ENCODE measurements around the gene OTUD1. TPM values are rescaled to one million over a fixed set of nuclear protein-coding genes. Genes with fewer than 3 reads are reported as not detected.

OTUD1 gene
- total and polyA plus RNA-seq, 12 donors: 11.4 to 617 (median 32.2) TPM

DNA sequence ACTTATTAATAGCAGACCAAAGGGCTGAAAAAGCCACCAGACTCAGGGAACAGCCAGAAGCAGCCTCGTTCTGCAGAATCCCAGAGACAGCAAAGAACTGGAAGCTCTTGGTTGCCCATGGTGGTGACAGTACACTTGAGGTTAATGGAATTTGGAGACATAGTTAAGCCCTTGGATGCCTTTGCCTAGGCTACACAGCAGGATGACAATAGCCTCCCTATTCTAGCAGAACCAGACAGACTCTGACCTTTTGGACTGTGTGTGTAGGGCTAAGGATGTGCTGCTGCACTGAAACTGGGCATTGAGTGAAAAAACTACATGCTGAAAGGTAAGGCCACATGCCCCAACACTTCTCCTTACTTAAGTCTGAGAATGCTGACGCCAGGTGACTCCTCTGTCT, 22.7 kb downstream of the OTUD1 start:
- Histone ChIP-seq H3K4me3 (no peak overlapping the region), H3K27me3 (no peaks in the 10 kb centered on the region), H3K4me1 (peaks cover 0 to 21% (median 7%) of the 10 kb centered on the region in 9 donors), H3K9me3 (no peaks in the 10 kb centered on the region), H3K36me3 (no peaks in the 10 kb centered on the region), H3K27ac (peak overlapping the region in 7 of 10 donors; percentile 13 to 81 (median 41))
- TF ChIP-seq, protein P1, sequence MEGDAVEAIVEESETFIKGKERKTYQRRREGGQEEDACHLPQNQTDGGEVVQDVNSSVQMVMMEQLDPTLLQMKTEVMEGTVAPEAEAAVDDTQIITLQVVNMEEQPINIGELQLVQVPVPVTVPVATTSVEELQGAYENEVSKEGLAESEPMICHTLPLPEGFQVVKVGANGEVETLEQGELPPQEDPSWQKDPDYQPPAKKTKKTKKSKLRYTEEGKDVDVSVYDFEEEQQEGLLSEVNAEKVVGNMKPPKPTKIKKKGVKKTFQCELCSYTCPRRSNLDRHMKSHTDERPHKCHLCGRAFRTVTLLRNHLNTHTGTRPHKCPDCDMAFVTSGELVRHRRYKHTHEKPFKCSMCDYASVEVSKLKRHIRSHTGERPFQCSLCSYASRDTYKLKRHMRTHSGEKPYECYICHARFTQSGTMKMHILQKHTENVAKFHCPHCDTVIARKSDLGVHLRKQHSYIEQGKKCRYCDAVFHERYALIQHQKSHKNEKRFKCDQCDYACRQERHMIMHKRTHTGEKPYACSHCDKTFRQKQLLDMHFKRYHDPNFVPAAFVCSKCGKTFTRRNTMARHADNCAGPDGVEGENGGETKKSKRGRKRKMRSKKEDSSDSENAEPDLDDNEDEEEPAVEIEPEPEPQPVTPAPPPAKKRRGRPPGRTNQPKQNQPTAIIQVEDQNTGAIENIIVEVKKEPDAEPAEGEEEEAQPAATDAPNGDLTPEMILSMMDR (IDR thresholded peaks at IDR 0.05): no peak
- 41 to 56% methylated on average over 2 of the region's 2 CpGs for WGBS, 2 donors
- ATAC-seq: peak in 7 of 8 donors; percentile 38 to 86 (median 80)
- DNase-seq: no peak
- intact Hi-C loops (cut with DNase I): no loop called here

DNA sequence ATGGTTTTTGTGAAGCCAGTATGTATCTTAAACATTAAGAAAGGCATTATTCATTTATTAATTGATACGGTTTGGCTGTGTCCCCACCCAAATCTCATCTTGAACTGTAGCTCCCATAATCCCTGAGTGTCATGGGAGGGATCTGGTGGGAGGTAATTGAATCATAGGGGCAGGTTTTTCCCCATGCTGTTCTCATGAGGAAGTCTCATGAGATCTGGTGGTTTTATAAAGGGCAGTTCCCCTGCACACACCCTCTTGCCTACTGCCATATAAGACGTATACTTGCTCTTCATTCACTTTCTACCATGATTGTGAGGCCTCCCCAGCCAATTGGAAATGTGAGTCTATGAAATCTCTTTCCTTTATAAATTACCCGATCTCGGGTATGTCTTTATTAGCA, 28.1 kb downstream of the OTUD1 start:
- Histone ChIP-seq H3K4me3 (no peak overlapping the region), H3K27ac (no peak overlapping the region), H3K27me3 (no peaks in the 10 kb centered on the region), H3K36me3 (no peaks in the 10 kb centered on the region), H3K9me3 (no peaks in the 10 kb centered on the region), H3K4me1 (peaks cover 0 to 17% (median 10%) of the 10 kb centered on the region in 9 donors)
- TF ChIP-seq, protein P1 (IDR thresholded peaks at IDR 0.05): no peak
- DNase-seq: no peak
- no peak for ATAC-seq
- 92 to 94% methylated on average over 4 of the region's 4 CpGs for WGBS, 2 donors
- intact Hi-C loops (cut with DNase I): no loop called here

DNA sequence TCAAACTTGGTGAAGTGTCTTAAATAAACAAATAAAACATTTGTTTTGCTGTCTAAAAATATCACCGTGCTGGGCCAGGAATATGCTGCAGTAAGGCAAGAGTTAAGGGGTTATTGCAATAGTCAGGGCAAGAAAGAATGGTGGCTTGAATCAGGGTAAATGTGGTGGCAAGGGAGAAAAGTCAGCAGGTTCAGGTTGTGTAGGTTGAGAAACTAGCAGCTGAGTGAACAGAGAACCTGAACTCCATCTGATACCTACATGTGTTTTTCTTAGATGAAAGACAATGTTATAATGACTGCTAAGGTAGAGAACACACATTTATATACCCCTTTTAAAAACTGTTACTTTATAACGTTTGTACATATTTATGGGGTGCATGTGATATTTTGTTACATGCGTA, 28.7 kb downstream of the OTUD1 start:
- TF ChIP-seq, protein P1 (IDR thresholded peaks at IDR 0.05): no peak
- DNase-seq: no peak
- Histone ChIP-seq H3K9me3 (no peaks in the 10 kb centered on the region), H3K27me3 (no peaks in the 10 kb centered on the region), H3K36me3 (no peaks in the 10 kb centered on the region), H3K27ac (no peak overlapping the region), H3K4me1 (peaks cover 0 to 12% (median 7%) of the 10 kb centered on the region in 9 donors), H3K4me3 (no peak overlapping the region)
- intact Hi-C loops (cut with DNase I): no loop called here
- ATAC-seq: no peak
- 84 to 86% methylated on average over 3 of the region's 3 CpGs for WGBS, 2 donors

DNA sequence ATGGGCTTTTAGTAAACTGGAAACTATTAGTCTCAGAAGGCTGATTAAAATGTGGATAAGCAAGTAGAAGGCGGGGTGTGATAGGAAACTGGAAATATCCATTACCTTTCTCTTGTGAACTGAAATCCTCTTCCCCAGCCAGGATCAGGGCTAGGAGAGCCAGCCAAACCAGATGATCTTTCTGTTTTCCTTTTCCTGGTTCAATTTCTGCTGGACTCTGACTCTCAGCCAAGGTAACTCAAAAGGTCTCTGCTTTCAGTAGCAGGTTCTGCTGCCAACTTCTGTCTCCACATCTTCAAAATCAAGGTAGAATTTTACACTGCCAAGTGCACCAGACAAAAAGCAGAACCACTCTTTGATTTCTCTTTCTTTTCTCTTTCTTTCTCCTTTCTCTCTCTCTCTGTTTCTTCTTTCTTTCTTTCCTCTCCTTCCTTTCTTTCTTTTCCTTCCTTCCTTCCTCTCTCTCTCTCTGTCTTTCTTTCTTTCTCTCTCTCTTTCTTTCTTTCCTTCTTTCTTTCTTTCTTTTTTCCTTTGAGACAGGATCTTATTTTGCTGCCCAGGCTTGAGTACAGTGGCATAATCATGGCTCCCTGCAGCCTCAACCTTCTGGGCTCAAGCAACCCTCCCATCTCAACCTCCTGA, 30.8 kb downstream of the OTUD1 start:
- WGBS, 2 donors: 43 to 59% methylated on average over 1 of the region's 1 CpG
- intact Hi-C loops (cut with DNase I): no loop called here
- ATAC-seq: peak in 2 of 8 donors; percentile 33 to 34

More for the DNA sequence above, 30.8 kb downstream of the OTUD1 start:
- H3K9me3 ChIP-seq: no peaks in the 10 kb centered on the region
- TF ChIP-seq, protein P1 (IDR thresholded peaks at IDR 0.05): no peak
- DNase-seq: no peak
- H3K36me3 ChIP-seq: no peaks in the 10 kb centered on the region
- H3K4me3 ChIP-seq: no peak overlapping the region
- H3K27ac ChIP-seq: no peak overlapping the region
- peaks cover 0 to 12% (median 7%) of the 10 kb centered on the region in 9 donors for H3K4me1 ChIP-seq
- H3K27me3 ChIP-seq: no peaks in the 10 kb centered on the region

All from heart right ventricle (tissue), 16 donors.